HCT116 (cell line): ENCODE measurements around the gene HARS1. TPM values are rescaled to one million over a fixed set of nuclear protein-coding genes. Genes with fewer than 3 reads are reported as not detected.

Experiments
- ATAC-seq: fragments of 200-7000 bp; cut with Tn5 transposase; 2 replicates; pipeline ENCODE4 v1.9.1; 2020; ENCODE audit warnings: mild to moderate bottlenecking, moderate library complexity
- BruUV-seq: library from RNA; stranded (reverse); fragments of 400-500 nt; replicated peaks from 2 replicates; lab custom pipeline; 2021; lab: Mats Ljungman, UMichigan
- CTCF ChIA-PET: fragments of 300-600 bp; sonication (Branson Sonifier 250); formaldehyde crosslinking; loops from one replicate; lab custom pipeline; 2021; ENCODE audit warnings: antibody characterized with exemption; lab: Charles Lee
- POLR2A ChIA-PET: fragments of 300-600, 350-600 bp; sonication (Branson Sonifier 250); formaldehyde crosslinking; loops from one replicate; lab custom pipeline; 2021; ENCODE audit warnings: antibody characterized with exemption; lab: Charles Lee
- RAD21 ChIA-PET, 2 experiments: fragments of 300-600 bp; sonication (Branson Sonifier 250); formaldehyde crosslinking; loops; one replicate each; lab custom pipeline; 2023; ENCODE audit warnings: low total read pairs in 2 of 2; ENCODE audit not compliant: uncharacterized antibody in 2 of 2, unreplicated experiment in 2 of 2, low non-redundant PET in 1 of 2; lab: Charles Lee
- DNase-seq: peaks from one replicate; pipeline ENCODE4 v3.0.0-alpha.2; 2010; ENCODE audit warnings: low read depth, low spot score
- H2AFZ ChIP-seq: fragments of 200-600 bp; shearing (Covaris generic), sonication (generic); 2 replicates; pipeline ENCODE4 v1.6.1; 2017; ENCODE audit warnings: low read depth, mixed run types, mixed read lengths, antibody characterized with exemption, low read length; ENCODE audit not compliant: poor library complexity, severe bottlenecking
- H3K27ac ChIP-seq: 2 replicates; pipeline ENCODE4 v1.5.1; 2012; ENCODE audit warnings: low read depth, low read length
- H3K27me3 ChIP-seq: fragments of 200-600 bp; sonication (generic); 2 replicates; pipeline ENCODE4 v1.6.1; 2016; ENCODE audit warnings: mixed run types, low read length, mixed read lengths; ENCODE audit not compliant: insufficient read depth
- H3K36me3 ChIP-seq, 2 experiments: fragments of 200-500 bp in 1 of 2; fragments of 200-600 bp in 1 of 2; sonication (Bioruptor generic) in 1 of 2; sonication (generic) in 1 of 2; 2 replicates each; pipeline versions ENCODE4 v1.5.1 to v1.6.1; 2014 to 2016; ENCODE audit warnings: low read length in 2 of 2, inconsistent platforms in 1 of 2, mixed read lengths in 1 of 2, mixed run types in 1 of 2; ENCODE audit not compliant: insufficient read depth in 2 of 2, control insufficient read depth in 1 of 2
- H3K4me1 ChIP-seq, 2 experiments: fragments of 200-600 bp in 1 of 2; sonication (generic) in 1 of 2; 2 replicates each; pipeline versions ENCODE4 v1.5.1 to v1.6.1; 2012 to 2017; ENCODE audit warnings: low read length in 2 of 2, inconsistent platforms in 1 of 2, mild to moderate bottlenecking in 1 of 2, mixed read lengths in 1 of 2, mixed run types in 1 of 2, moderate library complexity in 1 of 2; ENCODE audit not compliant: insufficient read depth in 2 of 2, control insufficient read depth in 1 of 2
- H3K4me2 ChIP-seq: fragments of 200-600 bp; sonication (generic); 2 replicates; pipeline ENCODE4 v1.6.1; 2017; ENCODE audit warnings: mixed run types, low read length, mixed read lengths
- H3K4me3 ChIP-seq, 2 experiments: fragments of 200-600 bp in 1 of 2; sonication (generic) in 1 of 2; replicated peaks in 1 of 2; 2 replicates each; pipeline ENCODE4 v1.5.1; 2011 to 2016; ENCODE audit warnings: low read length in 2 of 2, control low read depth in 1 of 2, low read depth in 1 of 2, mild to moderate bottlenecking in 1 of 2, mixed read lengths in 1 of 2, mixed run types in 1 of 2
- H3K79me2 ChIP-seq: fragments of 200-600 bp; sonication (generic); 2 replicates; pipeline ENCODE4 v1.6.1; 2017; ENCODE audit warnings: mild to moderate bottlenecking, mixed run types, low read length, moderate library complexity, mixed read lengths; ENCODE audit not compliant: insufficient read depth
- H3K9ac ChIP-seq: fragments of 200-600 bp; sonication (generic); 2 replicates; pipeline ENCODE4 v1.6.1; 2016; ENCODE audit warnings: low read length, mixed read lengths
- H3K9me2 ChIP-seq: fragments of 200-600 bp; sonication (generic), shearing (Covaris generic); 2 replicates; pipeline ENCODE4 v1.6.1; 2017; ENCODE audit warnings: mixed run types, mild to moderate bottlenecking, moderate library complexity; ENCODE audit not compliant: insufficient read depth
- H3K9me3 ChIP-seq, 2 experiments: fragments of 200-500 bp in 1 of 2; fragments of 200-600 bp in 1 of 2; sonication (Bioruptor generic) in 1 of 2; sonication (generic) in 1 of 2; 2 replicates each; pipeline ENCODE4 v1.6.1; 2014 to 2017; ENCODE audit warnings: low read length in 2 of 2, mixed read lengths in 2 of 2, inconsistent platforms in 1 of 2, low read depth in 1 of 2, mild to moderate bottlenecking in 1 of 2, mixed run types in 1 of 2, moderate library complexity in 1 of 2; ENCODE audit not compliant: control insufficient read depth in 1 of 2, insufficient read depth in 1 of 2
- H4K20me1 ChIP-seq: fragments of 200-600 bp; sonication (generic), shearing (Covaris generic); 2 replicates; pipeline ENCODE4 v1.6.1; 2017; ENCODE audit warnings: mixed run types, mild to moderate bottlenecking, moderate library complexity; ENCODE audit not compliant: insufficient read depth
- CBX3 ChIP-seq: IDR thresholded peaks from 2 replicates; pipeline ENCODE4 v1.6.1; 2012; ENCODE audit warnings: low read depth
- CEBPB ChIP-seq: IDR thresholded peaks from 2 replicates; pipeline ENCODE4 v1.6.1; 2012; ENCODE audit warnings: low read depth
- ELF1 ChIP-seq: IDR thresholded peaks from 2 replicates; pipeline ENCODE4 v1.6.1; 2012; ENCODE audit warnings: low read depth, borderline replicate concordance
- EZH2phosphoT487 ChIP-seq: fragments of 200-600 bp; IDR thresholded peaks from 2 replicates; pipeline ENCODE4 v1.6.1; 2018; ENCODE audit warnings: antibody characterized with exemption, borderline replicate concordance
- SP1 ChIP-seq: IDR thresholded peaks from 2 replicates; pipeline ENCODE4 v1.6.1; 2012; ENCODE audit warnings: low read depth
- SRF ChIP-seq: IDR thresholded peaks from 2 replicates; pipeline ENCODE4 v1.6.1; 2012; ENCODE audit warnings: low read depth
- TCF7L2 ChIP-seq: IDR thresholded peaks from 2 replicates; pipeline ENCODE4 v1.7.0; 2011; ENCODE audit warnings: borderline replicate concordance, inconsistent platforms; ENCODE audit not compliant: insufficient read depth, insufficient read length; ENCODE audit errors: extremely low read depth
- ZBTB33 ChIP-seq: IDR thresholded peaks from 2 replicates; pipeline ENCODE4 v1.6.1; 2011; ENCODE audit warnings: mild to moderate bottlenecking, low read length, moderate library complexity; ENCODE audit not compliant: insufficient replicate concordance; ENCODE audit errors: extremely low read depth
- intact Hi-C: fragments of 100-400 bp; cut with micrococcal nuclease; formaldehyde crosslinking; loops from 2 replicates; pipeline ENCODE4 v1.10.0; 2022
- total RNA-seq: library from RNA; stranded (reverse); gene quantifications from one replicate; pipeline ENCODE4 v1.2.1, GENCODE V29; 2021; ENCODE audit not compliant: unreplicated experiment
- TF ChIP-seq, protein P1 (sequence below): IDR thresholded peaks from 2 replicates; pipeline ENCODE4 v1.6.1; 2012

The HARS1 gene
- total RNA-seq, 1 experiment from 2014 or later: 91.1 TPM

DNA sequence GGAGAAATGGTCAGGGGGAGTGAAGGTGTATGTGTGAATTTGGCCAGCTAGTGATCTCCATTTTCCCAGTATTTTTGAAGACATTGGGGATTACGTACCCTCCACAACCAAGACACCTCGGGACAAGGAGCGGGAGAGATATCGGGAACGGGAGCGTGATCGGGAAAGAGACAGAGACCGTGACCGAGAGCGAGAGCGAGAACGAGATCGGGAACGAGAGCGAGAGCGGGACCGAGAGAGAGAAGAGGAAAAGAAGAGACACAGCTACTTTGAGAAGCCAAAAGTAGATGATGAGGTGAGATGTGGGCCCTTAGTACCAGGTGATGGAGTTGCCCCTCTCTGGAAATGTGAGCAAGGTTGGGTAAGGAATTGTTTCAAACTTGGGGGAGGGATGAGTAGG is 32.3 kb downstream of the HARS1 start:
- TF ChIP-seq EZH2phosphoT487: no peak
- TF ChIP-seq, protein P1, sequence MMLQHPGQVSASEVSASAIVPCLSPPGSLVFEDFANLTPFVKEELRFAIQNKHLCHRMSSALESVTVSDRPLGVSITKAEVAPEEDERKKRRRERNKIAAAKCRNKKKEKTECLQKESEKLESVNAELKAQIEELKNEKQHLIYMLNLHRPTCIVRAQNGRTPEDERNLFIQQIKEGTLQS: no peak
- TF ChIP-seq TCF7L2: no peak
- no peak for TF ChIP-seq CEBPB
- no peak for TF ChIP-seq SP1
- TF ChIP-seq SRF: no peak
- TF ChIP-seq ZBTB33: no peak
- TF ChIP-seq CBX3: no peak
- TF ChIP-seq ELF1: no peak
- ChIA-PET CTCF (no interaction called here), POLR2A (no interaction called here), RAD21 (no interaction called here)
- Histone ChIP-seq H3K4me2 (no peak overlapping the region), H4K20me1 (no peaks in the 10 kb centered on the region), H3K27ac (no peak overlapping the region), H3K79me2 (no peaks in the 10 kb centered on the region), H2AFZ (no peak overlapping the region), H3K27me3 (no peaks in the 10 kb centered on the region), H3K9ac (no peak overlapping the region), H3K9me2 (no peaks in the 10 kb centered on the region), H3K9me3 (no peaks in the 10 kb centered on the region), H3K4me1 (peaks cover 0 to 4% of the 10 kb centered on the region in 2 experiments; a peak in 1 of 4 replicates), H3K36me3 (peaks cover 59 to 68% of the 10 kb centered on the region in 2 experiments; a peak in 3 of 4 replicates), H3K4me3 (no peak overlapping the region)
- DNase-seq (no peak), ATAC-seq (no peak)
- no TSS peak for BruUV-seq
- intact Hi-C loops: no loop called here
